Endothelial cell of umbilical vein (primary cell): ENCODE data around the gene MLPH. TPM values are rescaled to one million over a fixed set of nuclear protein-coding genes. Genes with fewer than 3 reads are reported as not detected.

Source experiments
- BruUV-seq: library from RNA; stranded (reverse); fragments of 400-500 nt; replicated peaks from 2 replicates; lab custom pipeline; 2021; lab: Mats Ljungman, UMichigan
- CTCF ChIA-PET: fragments of 300-600, 350-600 bp; sonication (Branson Sonifier 250); formaldehyde crosslinking; loops from one replicate; lab custom pipeline; 2021; ENCODE audit warnings: antibody characterized with exemption, inconsistent platforms; lab: Charles Lee
- POLR2A ChIA-PET: fragments of 300-600, 350-600 bp; sonication (Branson Sonifier 250); formaldehyde crosslinking; loops from one replicate; lab custom pipeline; 2021; ENCODE audit warnings: antibody characterized with exemption, inconsistent platforms; lab: Charles Lee
- DNase-seq: peaks from one replicate; pipeline ENCODE4 v3.0.0-alpha.2; 2011; ENCODE audit warnings: low read depth, low spot score
- FAIRE-seq: peaks from 2 replicates; lab custom pipeline; 2011; peaks lifted over from hg19 to GRCh38; lab: Jason Lieb, UNC
- H2AFZ ChIP-seq: 2 replicates; pipeline ENCODE4 v1.6.0; 2012; ENCODE audit warnings: low read depth, low read length, control low read depth, inconsistent platforms
- H3K27ac ChIP-seq: 2 replicates; pipeline ENCODE4 v1.5.1; 2011; ENCODE audit warnings: low read depth, mild to moderate bottlenecking, control low read depth, low read length, moderate library complexity; ENCODE audit not compliant: insufficient read depth
- H3K27me3 ChIP-seq, 2 experiments: 2 replicates each; pipeline versions ENCODE4 v1.6.0 to v1.6.1; 2011; ENCODE audit warnings: low read length in 2 of 2, mixed read lengths in 1 of 2; ENCODE audit not compliant: control insufficient read depth in 2 of 2, insufficient read depth in 2 of 2
- H3K36me3 ChIP-seq, 2 experiments: 2 replicates in 1 of 2; 3 replicates in 1 of 2; pipeline ENCODE4 v1.5.1; 2011; ENCODE audit warnings: low read length in 2 of 2, mild to moderate bottlenecking in 1 of 2, moderate library complexity in 1 of 2; ENCODE audit not compliant: control insufficient read depth in 2 of 2, insufficient read depth in 2 of 2; ENCODE audit errors: extremely low read depth in 1 of 2
- H3K4me1 ChIP-seq: 3 replicates; pipeline ENCODE4 v1.5.1; 2011; ENCODE audit warnings: mild to moderate bottlenecking, low read length; ENCODE audit not compliant: control insufficient read depth, insufficient read depth; ENCODE audit errors: extremely low read depth
- H3K4me2 ChIP-seq: 2 replicates; pipeline ENCODE4 v1.6.1; 2011; ENCODE audit warnings: low read length, control low read depth, mixed read lengths; ENCODE audit not compliant: insufficient read depth
- H3K4me3 ChIP-seq, 3 experiments: fragments of 200-600 bp in 1 of 3; sonication (generic), shearing (Covaris generic) in 1 of 3; replicated peaks in 1 of 3; 2 replicates each; pipeline ENCODE4 v1.5.1; 2011 to 2016; ENCODE audit warnings: control low read depth in 3 of 3, low read length in 3 of 3, mild to moderate bottlenecking in 2 of 3, inconsistent platforms in 1 of 3, low read depth in 1 of 3, moderate library complexity in 1 of 3; ENCODE audit not compliant: insufficient read depth in 1 of 3
- H3K79me2 ChIP-seq: 2 replicates; pipeline ENCODE4 v1.6.0; 2012; ENCODE audit warnings: low read length, inconsistent platforms; ENCODE audit not compliant: control insufficient read depth, insufficient read depth
- H3K9ac ChIP-seq: replicated peaks from 2 replicates; pipeline ENCODE3; 2011; ENCODE audit warnings: low read length, control low read depth; ENCODE audit not compliant: insufficient read depth; ENCODE audit errors: extremely low read depth
- H3K9me1 ChIP-seq: replicated peaks from 3 replicates; pipeline ENCODE4 v1.6.0; 2011; ENCODE audit warnings: mild to moderate bottlenecking, low read length; ENCODE audit not compliant: control insufficient read depth, insufficient read depth; ENCODE audit errors: extremely low read depth
- H3K9me3 ChIP-seq: replicated peaks from 2 replicates; pipeline ENCODE4 v1.5.1; 2012; ENCODE audit warnings: low read length, inconsistent platforms; ENCODE audit not compliant: control insufficient read depth, insufficient read depth
- H4K20me1 ChIP-seq: replicated peaks from 2 replicates; pipeline ENCODE3; 2011; ENCODE audit warnings: mild to moderate bottlenecking, low read length; ENCODE audit not compliant: control insufficient read depth, insufficient read depth; ENCODE audit errors: extremely low read depth
- EZH2 ChIP-seq: IDR thresholded peaks from 2 replicates; pipeline ENCODE4 v1.6.1; 2012; ENCODE audit warnings: borderline replicate concordance, low read depth, mild to moderate bottlenecking, moderate library complexity, low read length, inconsistent platforms; ENCODE audit not compliant: severe bottlenecking
- FOS ChIP-seq: IDR thresholded peaks from 2 replicates; pipeline ENCODE4 v1.6.1; 2011; ENCODE audit warnings: mild to moderate bottlenecking, low read length, moderate library complexity, borderline replicate concordance; ENCODE audit not compliant: insufficient read depth
- GATA2 ChIP-seq: IDR thresholded peaks from 2 replicates; pipeline ENCODE4 v1.7.0; 2011; ENCODE audit warnings: low read depth, mild to moderate bottlenecking, moderate library complexity, mixed read lengths, low read length; ENCODE audit not compliant: insufficient read length, insufficient read depth
- JUN ChIP-seq: IDR thresholded peaks from 2 replicates; pipeline ENCODE4 v1.6.1; 2011; ENCODE audit warnings: borderline replicate concordance, low read depth; ENCODE audit not compliant: insufficient read length, insufficient read depth
- MYC ChIP-seq: IDR thresholded peaks from one replicate; pipeline ENCODE4 v1.6.1; 2011; ENCODE audit warnings: mild to moderate bottlenecking, low read depth, low read length
- POLR2A ChIP-seq: IDR thresholded peaks from 2 replicates; pipeline ENCODE4 v1.6.1; 2012; ENCODE audit warnings: low read depth, mild to moderate bottlenecking, control low read depth, low read length
- POLR2AphosphoS5 ChIP-seq: IDR thresholded peaks from 2 replicates; pipeline ENCODE4 v1.6.1; 2012; ENCODE audit warnings: low read depth, mild to moderate bottlenecking, control low read depth, low read length, moderate library complexity; ENCODE audit not compliant: insufficient read depth
- dilution Hi-C: fragments of 300-500 bp; cut with MboI; formaldehyde crosslinking; loops from one replicate; pipeline ENCODE4 v1.15.0; 2019; ENCODE audit warnings: low sequenced_read_pairs; ENCODE audit not compliant: extremely low pct_ligation_motif_present
- intact Hi-C: fragments of 100-400 bp; cut with micrococcal nuclease; formaldehyde crosslinking; loops from one replicate; pipeline ENCODE4 v1.10.0; 2022
- polyA plus RNA-seq, 4 experiments: library from polyadenylated mRNA; depleted of rRNA in 3 of 4; stranded (reverse) in 3 of 4; unstranded in 1 of 4; fragments of >200 nt; gene quantifications; 2 replicates each; pipeline versions ENCODE4 v1.2.1 to v1.2.3, GENCODE V29; 2011 to 2012; ENCODE audit warnings: missing spikeins in 1 of 4
- total RNA-seq: library from RNA; stranded (reverse); gene quantifications from 2 replicates; pipeline ENCODE4 v1.2.3, GENCODE V29; 2021
- TF ChIP-seq, protein P1 (sequence below), 2 donors: IDR thresholded peaks; 1 replicate in 1 of 2; 2 replicates in 1 of 2; pipeline ENCODE4 v1.5.1; 2011; ENCODE audit warnings: low read length in 2 of 2, mild to moderate bottlenecking in 2 of 2, moderate library complexity in 2 of 2, control low read depth in 1 of 2, inconsistent platforms in 1 of 2, low read depth in 1 of 2; ENCODE audit not compliant: insufficient read depth in 1 of 2; ENCODE audit errors: extremely low read depth in 1 of 2
- TF ChIP-seq, protein P2 (sequence below): IDR thresholded peaks from 2 replicates; pipeline ENCODE4 v1.6.1; 2011; ENCODE audit not compliant: insufficient read depth, insufficient read length

Gene MLPH
- total and polyA plus RNA-seq, 2 donors (not counting 3 experiments of a cell fraction or from before 2014, with no cell fraction given), result not detected

DNA sequence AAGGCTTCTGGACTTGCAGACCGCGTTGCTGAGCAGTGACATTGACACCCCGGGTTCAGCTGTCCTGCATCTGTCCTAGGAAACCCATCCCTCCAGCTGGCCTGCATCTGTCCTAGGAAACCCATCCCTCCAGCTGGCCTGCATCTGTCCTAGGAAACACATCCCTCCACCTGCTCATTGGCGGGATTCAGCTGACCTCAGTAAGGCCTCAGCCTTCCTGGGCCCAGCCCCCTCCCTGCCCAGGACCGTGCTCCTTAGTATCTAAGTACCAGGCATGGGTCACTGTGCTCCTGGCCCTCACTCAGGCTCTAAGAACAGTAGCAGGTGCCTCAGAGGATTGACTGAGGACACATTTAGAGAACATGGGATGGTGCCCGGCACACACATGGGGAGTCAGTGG, 1.2 kb downstream of the MLPH start:
- FAIRE-seq (no peak), DNase-seq (no peak)
- Histone ChIP-seq H3K4me3 (no peak overlapping the region), H3K9ac (no peak overlapping the region), H3K27me3 (peaks cover 39 to 50% of the 10 kb centered on the region in 2 experiments), H2AFZ (no peak overlapping the region), H3K79me2 (no peaks in the 10 kb centered on the region), H3K27ac (no peak overlapping the region), H3K9me3 (peaks cover 3% of the 10 kb centered on the region), H3K9me1 (no peaks in the 10 kb centered on the region), H3K4me1 (no peaks in the 10 kb centered on the region), H4K20me1 (peaks cover 2% of the 10 kb centered on the region), H3K36me3 (no peaks in the 10 kb centered on the region), H3K4me2 (no peak overlapping the region)
- ChIA-PET POLR2A (no interaction called here), CTCF (interaction anchor here (2.3 kb wide), 1 partner anchor 24 kb away, joined by 10 read pairs; no protein-coding TSS in a partner anchor)
- BruUV-seq, result no TSS peak
- TF ChIP-seq POLR2A (no peak), POLR2AphosphoS5 (no peak), GATA2 (no peak), EZH2 (no peak), MYC (no peak), JUN (no peak), FOS (no peak)
- TF ChIP-seq, protein P1, sequence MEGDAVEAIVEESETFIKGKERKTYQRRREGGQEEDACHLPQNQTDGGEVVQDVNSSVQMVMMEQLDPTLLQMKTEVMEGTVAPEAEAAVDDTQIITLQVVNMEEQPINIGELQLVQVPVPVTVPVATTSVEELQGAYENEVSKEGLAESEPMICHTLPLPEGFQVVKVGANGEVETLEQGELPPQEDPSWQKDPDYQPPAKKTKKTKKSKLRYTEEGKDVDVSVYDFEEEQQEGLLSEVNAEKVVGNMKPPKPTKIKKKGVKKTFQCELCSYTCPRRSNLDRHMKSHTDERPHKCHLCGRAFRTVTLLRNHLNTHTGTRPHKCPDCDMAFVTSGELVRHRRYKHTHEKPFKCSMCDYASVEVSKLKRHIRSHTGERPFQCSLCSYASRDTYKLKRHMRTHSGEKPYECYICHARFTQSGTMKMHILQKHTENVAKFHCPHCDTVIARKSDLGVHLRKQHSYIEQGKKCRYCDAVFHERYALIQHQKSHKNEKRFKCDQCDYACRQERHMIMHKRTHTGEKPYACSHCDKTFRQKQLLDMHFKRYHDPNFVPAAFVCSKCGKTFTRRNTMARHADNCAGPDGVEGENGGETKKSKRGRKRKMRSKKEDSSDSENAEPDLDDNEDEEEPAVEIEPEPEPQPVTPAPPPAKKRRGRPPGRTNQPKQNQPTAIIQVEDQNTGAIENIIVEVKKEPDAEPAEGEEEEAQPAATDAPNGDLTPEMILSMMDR (IDR thresholded peaks at IDR 0.05; ENCODE audit: extremely low read depth in 1 of 2, insufficient read depth in 1 of 2, low read depth in 1 of 2, low read length in 2 of 2), result no peak
- TF ChIP-seq, protein P2, sequence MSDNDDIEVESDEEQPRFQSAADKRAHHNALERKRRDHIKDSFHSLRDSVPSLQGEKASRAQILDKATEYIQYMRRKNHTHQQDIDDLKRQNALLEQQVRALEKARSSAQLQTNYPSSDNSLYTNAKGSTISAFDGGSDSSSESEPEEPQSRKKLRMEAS, result no peak
- intact Hi-C loops (no loop called here), dilution Hi-C loops (no loop called here)
